Measurements from ENCODE around the gene IFNLR1. TPM values are rescaled to one million over a fixed set of nuclear protein-coding genes. Genes with fewer than 3 reads are reported as not detected.

IFNLR1 gene
- total and polyA plus RNA-seq, 8 donors: 2.5 to 5.9 (median 4.1) TPM

DNA sequence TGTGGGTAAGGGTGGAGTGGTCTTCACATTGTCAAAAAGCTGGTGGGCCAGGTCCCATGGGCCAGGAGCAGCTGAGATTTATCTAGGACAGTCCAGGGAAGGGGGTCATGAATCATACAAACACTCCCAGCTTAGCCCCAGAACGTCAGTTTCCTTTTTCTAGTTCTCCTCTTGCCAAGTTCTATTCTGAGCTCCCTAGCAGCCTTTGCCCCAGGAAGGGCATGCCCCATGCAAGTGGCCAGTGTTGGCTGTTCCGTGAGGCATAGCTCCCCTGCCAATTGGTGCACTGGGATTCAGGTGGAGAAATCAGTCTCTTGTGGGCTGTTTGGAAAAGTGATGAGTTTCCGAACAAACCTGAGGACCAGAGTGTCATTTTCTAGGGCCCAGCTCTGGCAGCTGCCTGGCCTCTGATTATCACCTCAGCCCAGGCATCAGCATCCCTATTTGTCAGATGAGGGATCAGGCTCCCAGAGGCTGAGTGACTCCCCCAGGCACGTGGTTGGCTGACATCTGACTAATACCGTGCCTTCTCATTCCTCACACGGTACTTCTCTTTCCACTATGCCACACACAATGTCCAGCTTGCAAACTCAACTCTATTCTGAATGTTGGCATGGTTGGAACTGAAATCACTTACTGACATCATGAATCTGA lies 60.9 kb downstream of the IFNLR1 start:
- H3K4me1 ChIP-seq: no peaks in the 10 kb centered on the region
- TF ChIP-seq, protein P1, sequence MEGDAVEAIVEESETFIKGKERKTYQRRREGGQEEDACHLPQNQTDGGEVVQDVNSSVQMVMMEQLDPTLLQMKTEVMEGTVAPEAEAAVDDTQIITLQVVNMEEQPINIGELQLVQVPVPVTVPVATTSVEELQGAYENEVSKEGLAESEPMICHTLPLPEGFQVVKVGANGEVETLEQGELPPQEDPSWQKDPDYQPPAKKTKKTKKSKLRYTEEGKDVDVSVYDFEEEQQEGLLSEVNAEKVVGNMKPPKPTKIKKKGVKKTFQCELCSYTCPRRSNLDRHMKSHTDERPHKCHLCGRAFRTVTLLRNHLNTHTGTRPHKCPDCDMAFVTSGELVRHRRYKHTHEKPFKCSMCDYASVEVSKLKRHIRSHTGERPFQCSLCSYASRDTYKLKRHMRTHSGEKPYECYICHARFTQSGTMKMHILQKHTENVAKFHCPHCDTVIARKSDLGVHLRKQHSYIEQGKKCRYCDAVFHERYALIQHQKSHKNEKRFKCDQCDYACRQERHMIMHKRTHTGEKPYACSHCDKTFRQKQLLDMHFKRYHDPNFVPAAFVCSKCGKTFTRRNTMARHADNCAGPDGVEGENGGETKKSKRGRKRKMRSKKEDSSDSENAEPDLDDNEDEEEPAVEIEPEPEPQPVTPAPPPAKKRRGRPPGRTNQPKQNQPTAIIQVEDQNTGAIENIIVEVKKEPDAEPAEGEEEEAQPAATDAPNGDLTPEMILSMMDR (IDR thresholded peaks at IDR 0.05): no peak
- no peaks in the 10 kb centered on the region for H3K27me3 ChIP-seq
- H3K27ac ChIP-seq: no peak overlapping the region
- H3K9me3 ChIP-seq: peaks cover 0 to 15% of the 10 kb centered on the region in 2 donors
- no peak for ATAC-seq
- H3K36me3 ChIP-seq: no peaks in the 10 kb centered on the region
- DNase-seq: no peak
- H3K4me3 ChIP-seq: no peak overlapping the region
- intact Hi-C loops (cut with DNase I): no loop called here

DNA sequence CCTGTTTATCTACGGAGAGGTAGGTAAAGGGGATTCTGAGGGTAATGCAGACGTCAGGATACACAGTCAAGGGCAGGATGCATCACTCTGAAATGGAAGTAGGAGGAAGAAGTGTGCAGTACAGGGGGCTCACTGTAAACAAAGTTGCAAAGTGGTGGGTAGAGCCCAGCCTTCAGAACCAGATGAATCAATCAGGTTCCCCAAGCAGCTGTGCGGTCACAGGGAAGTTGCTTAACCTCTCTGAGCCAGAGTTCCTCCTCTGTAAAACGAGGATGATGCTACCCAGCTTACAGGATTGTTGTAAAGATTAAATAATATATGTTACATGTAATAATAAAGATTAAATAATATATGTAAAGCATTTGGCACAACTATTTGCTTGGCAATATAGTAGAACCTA lies 61.6 kb downstream of the IFNLR1 start:
- intact Hi-C loops (cut with DNase I): no loop called here
- H3K27ac ChIP-seq: no peak overlapping the region
- no peak for DNase-seq
- H3K4me3 ChIP-seq: no peak overlapping the region
- ATAC-seq: no peak
- H3K9me3 ChIP-seq: peaks cover 0 to 8% of the 10 kb centered on the region in 2 donors
- no peaks in the 10 kb centered on the region for H3K27me3 ChIP-seq
- H3K36me3 ChIP-seq: no peaks in the 10 kb centered on the region
- no peaks in the 10 kb centered on the region for H3K4me1 ChIP-seq
- TF ChIP-seq, protein P1 (IDR thresholded peaks at IDR 0.05): no peak

DNA sequence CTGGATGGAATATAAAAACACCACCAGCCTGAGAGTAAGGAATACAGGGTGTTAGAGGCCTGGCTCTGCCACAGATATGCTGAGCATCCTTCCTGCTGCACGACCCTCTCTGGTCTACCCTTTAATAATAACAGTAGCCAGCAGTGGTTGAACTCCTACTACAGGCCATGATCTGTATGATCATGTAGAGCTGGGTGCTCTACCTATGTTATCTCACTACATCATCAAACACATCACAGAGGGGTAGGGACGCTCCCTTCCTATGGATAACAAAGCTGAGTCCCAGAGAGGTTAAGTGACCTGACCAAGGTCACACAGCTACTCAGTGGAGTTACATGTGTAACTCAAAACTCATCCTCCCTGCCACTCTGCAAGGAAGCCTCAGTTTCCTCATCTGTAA lies 62.1 kb downstream of the IFNLR1 start:
- H3K36me3 ChIP-seq: no peaks in the 10 kb centered on the region
- no peaks in the 10 kb centered on the region for H3K27me3 ChIP-seq
- H3K27ac ChIP-seq: no peak overlapping the region
- H3K9me3 ChIP-seq: peaks cover 0 to 3% of the 10 kb centered on the region in 2 donors
- TF ChIP-seq, protein P1 (IDR thresholded peaks at IDR 0.05): no peak
- no peak overlapping the region for H3K4me3 ChIP-seq
- intact Hi-C loops (cut with DNase I): no loop called here
- H3K4me1 ChIP-seq: no peaks in the 10 kb centered on the region
- ATAC-seq (no peak), DNase-seq (no peak)

DNA sequence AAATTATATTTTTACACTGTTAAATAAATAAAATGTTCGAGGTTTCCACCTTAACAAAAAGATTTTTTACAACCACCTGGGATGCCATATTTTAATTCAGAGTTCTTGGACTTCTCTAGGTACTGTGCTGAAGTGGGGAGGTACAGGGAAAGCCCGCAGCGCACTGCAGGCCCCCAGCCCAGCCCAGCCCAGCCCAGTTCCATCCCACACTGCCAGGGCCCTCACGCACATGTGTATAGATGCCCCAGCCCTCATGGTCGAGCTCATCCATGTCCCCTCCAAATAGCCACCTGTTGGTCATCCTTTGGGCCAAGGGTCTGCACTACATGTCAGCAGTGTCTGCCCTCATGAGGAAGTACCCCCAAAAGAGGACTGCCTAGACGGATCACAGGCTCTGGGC lies 63.5 kb downstream of the IFNLR1 start:
- no peak overlapping the region for H3K4me3 ChIP-seq
- no peaks in the 10 kb centered on the region for H3K36me3 ChIP-seq
- H3K4me1 ChIP-seq: no peaks in the 10 kb centered on the region
- peaks cover 0 to 3% of the 10 kb centered on the region in 2 donors for H3K27me3 ChIP-seq
- no peak for DNase-seq
- intact Hi-C loops (cut with DNase I): no loop called here
- TF ChIP-seq, protein P1 (IDR thresholded peaks at IDR 0.05): no peak
- ATAC-seq: no peak
- no peaks in the 10 kb centered on the region for H3K9me3 ChIP-seq
- H3K27ac ChIP-seq: no peak overlapping the region

DNA sequence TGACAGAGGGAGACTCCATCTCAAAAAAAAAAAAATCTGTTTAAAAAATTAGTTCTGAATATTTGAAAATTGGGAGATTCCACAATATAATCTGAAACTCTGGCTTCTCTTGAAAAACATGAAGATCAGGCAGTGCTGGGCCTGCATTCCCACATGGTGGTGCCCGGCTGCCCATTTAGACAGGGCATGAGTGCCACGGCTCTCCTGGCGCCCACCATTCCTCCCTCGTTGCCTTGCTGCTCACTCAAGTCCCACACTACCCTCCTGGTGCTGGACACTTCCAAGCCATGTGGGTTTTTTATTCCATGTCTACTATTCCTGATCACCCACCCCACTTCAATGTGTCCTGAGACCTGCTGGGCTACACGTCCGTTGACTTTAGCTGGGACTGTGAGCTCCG lies 64.3 kb downstream of the IFNLR1 start:
- DNase-seq (no peak), ATAC-seq (no peak)
- Histone ChIP-seq H3K4me1 (no peaks in the 10 kb centered on the region), H3K27me3 (peaks cover 0 to 12% of the 10 kb centered on the region in 2 donors), H3K9me3 (no peaks in the 10 kb centered on the region), H3K4me3 (no peak overlapping the region), H3K36me3 (no peaks in the 10 kb centered on the region), H3K27ac (no peak overlapping the region)
- intact Hi-C loops (cut with DNase I): no loop called here
- TF ChIP-seq, protein P1 (IDR thresholded peaks at IDR 0.05): no peak
